ENCODE data around the gene ZFP1. TPM values are rescaled to one million over a fixed set of nuclear protein-coding genes. Genes with fewer than 3 reads are reported as not detected.

The ZFP1 gene
- total and polyA plus RNA-seq, 7 donors: 3.4 to 10.4 (median 6.2) TPM

DNA sequence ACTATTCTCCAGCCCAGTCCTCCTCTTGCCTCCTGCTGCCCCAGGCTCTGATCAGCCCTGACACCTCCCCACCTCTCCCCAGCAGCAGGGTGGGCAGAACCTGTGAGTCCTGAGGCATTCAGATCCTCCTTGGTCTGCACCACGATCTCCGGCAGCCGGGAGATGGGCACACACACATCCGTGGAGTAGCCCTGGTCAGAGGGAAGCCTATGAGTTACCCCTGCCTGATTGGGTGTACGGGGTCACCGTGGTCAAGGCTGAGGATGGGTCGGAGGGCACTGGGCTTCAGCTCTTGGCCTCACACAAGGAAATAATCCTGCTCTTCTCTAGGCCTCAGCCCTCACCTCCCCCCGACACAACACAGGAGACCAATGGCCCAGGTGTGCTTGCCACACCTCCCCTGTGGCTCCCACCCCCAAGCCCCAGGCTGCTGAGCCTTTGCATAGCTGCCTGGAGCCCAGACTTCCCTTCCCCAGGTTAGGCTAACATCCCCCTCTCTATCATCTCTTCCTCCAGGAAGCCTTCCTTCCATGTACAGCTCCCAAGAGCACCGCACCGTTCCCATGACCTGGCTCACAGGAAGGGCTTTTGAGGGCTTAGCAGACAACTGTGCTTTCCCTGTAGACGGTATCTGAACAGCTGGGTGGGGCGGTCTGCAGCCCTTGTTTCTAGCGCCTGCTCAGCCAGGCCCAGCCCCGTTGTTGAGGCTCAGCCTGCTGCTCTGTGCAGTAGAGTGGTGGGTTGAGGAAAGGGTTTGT lies 35.4 kb upstream of the ZFP1 start:
- Histone ChIP-seq H3K4me1 (peaks cover 69% of the 10 kb centered on the region), H3K36me3 (ENCODE audit: insufficient read depth in 1 of 2, low read depth in 1 of 2) (peaks cover 0 to 22% of the 10 kb centered on the region in 2 donors), H3K27ac (no peak overlapping the region), H3K27me3 (ENCODE audit: insufficient read depth in 3 of 3, low read length in 2 of 3) (no peaks in the 10 kb centered on the region), H3K4me3 (no peak overlapping the region), H3K9me3 (no peaks in the 10 kb centered on the region)
- intact Hi-C loops (cut with DNase I): no loop called here
- ATAC-seq (no peak), DNase-seq (no peak)
- 51 to 56% (median 52%) methylated on average over 13 to 14 of the region's 14 CpGs for WGBS, 3 donors
- TF ChIP-seq, protein P1, sequence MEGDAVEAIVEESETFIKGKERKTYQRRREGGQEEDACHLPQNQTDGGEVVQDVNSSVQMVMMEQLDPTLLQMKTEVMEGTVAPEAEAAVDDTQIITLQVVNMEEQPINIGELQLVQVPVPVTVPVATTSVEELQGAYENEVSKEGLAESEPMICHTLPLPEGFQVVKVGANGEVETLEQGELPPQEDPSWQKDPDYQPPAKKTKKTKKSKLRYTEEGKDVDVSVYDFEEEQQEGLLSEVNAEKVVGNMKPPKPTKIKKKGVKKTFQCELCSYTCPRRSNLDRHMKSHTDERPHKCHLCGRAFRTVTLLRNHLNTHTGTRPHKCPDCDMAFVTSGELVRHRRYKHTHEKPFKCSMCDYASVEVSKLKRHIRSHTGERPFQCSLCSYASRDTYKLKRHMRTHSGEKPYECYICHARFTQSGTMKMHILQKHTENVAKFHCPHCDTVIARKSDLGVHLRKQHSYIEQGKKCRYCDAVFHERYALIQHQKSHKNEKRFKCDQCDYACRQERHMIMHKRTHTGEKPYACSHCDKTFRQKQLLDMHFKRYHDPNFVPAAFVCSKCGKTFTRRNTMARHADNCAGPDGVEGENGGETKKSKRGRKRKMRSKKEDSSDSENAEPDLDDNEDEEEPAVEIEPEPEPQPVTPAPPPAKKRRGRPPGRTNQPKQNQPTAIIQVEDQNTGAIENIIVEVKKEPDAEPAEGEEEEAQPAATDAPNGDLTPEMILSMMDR (IDR thresholded peaks at IDR 0.05): no peak

DNA sequence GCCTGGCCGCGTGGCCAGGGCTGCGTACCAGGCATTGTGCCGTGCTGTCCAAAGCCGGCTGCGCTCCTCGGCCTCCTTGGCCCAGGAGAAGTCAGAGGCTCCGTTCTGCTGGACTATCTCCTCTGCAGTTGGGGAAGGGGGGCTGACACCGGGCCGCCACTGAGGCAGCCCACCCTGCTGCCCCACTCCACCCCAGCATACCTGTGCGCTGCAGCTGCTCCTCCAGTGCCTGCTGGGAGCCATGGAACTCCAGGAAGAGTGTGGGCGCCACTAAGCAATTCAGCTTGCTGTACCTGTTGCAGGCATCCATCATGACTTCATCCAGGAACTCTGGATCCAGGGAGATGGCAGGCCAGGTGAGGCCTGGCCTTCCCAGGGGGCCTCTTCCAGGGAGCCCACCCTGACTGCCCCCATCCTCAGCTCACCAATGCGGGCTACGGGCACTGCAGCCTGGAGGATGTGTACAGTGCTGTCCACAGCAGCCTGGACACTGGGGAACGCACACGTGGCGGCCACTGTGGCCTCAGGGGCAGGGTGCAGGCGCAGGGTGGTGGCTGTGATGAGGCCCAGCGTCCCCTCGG lies 34.7 kb upstream of the ZFP1 start:
- Histone ChIP-seq H3K4me1 (peaks cover 62% of the 10 kb centered on the region), H3K27ac (no peak overlapping the region), H3K27me3 (ENCODE audit: insufficient read depth in 3 of 3, low read length in 2 of 3) (no peaks in the 10 kb centered on the region), H3K9me3 (no peaks in the 10 kb centered on the region), H3K4me3 (no peak overlapping the region), H3K36me3 (ENCODE audit: insufficient read depth in 1 of 2, low read depth in 1 of 2) (peaks cover 0 to 22% of the 10 kb centered on the region in 2 donors)
- 81 to 91% (median 85%) methylated on average over 20 of the region's 20 CpGs for whole genome bisulfite sequencing, 3 donors
- DNase-seq (no peak), ATAC-seq (no peak)
- TF ChIP-seq, protein P1 (IDR thresholded peaks at IDR 0.05): no peak
- intact Hi-C loops (cut with DNase I): no loop called here

DNA sequence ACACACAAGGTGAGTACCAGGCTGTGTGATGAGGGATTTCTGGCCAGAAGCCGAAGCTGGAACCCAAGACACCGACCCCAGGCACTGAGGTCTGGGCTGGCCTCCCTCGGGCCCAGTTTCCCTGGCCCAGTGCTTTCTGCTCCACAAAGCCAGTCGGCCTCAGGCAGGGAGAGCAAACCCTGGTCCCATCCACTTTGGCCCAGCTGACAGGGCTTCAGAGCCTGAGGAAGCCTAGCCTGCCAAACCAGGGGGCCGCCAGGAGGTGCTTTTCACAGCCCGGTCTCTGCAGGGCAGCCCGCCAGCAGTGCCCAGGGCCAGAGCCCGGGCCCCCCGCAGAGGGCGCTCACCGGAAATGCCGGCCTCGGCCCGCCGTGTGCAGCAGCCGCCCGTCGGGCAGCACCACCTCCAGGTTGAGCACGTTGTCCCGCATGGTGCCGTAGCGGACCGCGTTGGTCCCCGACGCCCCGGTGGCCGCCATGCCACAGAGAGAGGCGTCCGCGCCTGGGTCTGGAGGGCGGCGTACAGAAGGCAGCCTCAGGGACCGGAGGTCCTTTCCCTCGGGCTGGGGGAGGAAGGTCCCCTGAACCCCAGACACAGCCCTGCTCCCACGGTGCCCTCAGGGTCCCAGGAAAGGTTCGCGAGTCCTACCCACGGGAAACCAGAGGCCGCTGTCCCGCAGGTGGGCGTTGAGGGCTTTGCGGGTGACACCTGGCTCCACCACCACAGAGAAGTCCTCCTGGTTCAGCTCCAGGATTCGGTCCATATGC lies 34.0 kb upstream of the ZFP1 start:
- ATAC-seq (no peak), DNase-seq (no peak)
- Histone ChIP-seq H3K9me3 (no peaks in the 10 kb centered on the region), H3K36me3 (ENCODE audit: insufficient read depth in 1 of 2, low read depth in 1 of 2) (peaks cover 0 to 22% of the 10 kb centered on the region in 2 donors), H3K4me1 (peaks cover 55% of the 10 kb centered on the region), H3K4me3 (no peak overlapping the region), H3K27me3 (ENCODE audit: insufficient read depth in 3 of 3, low read length in 2 of 3) (no peaks in the 10 kb centered on the region), H3K27ac (peak overlapping the region; percentile 84)
- intact Hi-C loops (cut with DNase I): no loop called here
- 83 to 89% (median 83%) methylated on average over 38 to 44 of the region's 44 CpGs for WGBS, 3 donors
- TF ChIP-seq, protein P1 (IDR thresholded peaks at IDR 0.05): no peak

DNA sequence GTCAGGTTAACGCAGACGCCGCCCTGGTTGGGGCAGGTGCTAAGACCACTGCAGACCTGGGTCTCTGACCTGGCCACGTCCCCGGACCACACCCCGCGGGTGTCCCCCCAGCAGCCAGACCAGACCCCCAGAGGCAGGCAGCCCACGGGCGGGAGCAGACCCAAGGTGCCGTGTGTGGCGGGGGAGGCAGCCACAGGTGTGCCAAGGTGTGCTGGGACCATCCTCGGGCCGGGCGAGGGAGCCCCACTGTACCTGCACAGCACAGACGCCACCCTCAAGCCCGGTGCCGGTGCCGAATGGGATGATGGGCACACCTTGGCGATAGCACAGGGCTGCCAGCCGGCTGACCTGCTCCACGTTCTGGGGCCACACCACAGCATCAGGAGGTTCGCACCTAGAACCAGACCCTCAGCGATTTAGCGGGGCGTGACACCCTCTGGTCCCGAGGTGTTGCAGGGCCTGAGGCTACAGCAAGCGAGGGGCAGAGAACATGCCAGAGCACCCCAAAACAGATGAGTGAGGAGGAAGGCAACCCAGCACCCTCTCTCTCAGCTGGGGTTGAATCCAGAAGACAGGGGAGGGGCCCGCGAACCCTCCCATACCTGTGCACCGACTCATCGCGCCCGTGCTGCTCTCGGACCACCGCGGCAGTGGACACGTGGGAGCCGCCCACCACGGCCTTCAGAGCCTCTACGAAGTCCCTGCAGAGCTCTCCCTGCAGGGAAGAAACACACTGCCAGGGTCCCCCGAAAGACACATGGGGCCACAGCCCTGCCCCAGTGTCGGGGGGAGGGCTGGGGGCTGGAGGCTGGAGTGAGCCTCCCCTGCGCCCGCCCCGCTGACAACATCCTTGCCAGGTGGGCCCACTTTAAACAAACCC lies 33.1 kb upstream of the ZFP1 start:
- no peak for DNase-seq
- Histone ChIP-seq H3K27me3 (ENCODE audit: insufficient read depth in 3 of 3, low read length in 2 of 3) (no peaks in the 10 kb centered on the region), H3K27ac (peak overlapping the region; percentile 84), H3K4me3 (peak overlapping the region; percentile 77), H3K4me1 (peaks cover 49% of the 10 kb centered on the region), H3K36me3 (ENCODE audit: insufficient read depth in 1 of 2, low read depth in 1 of 2) (peaks cover 0 to 22% of the 10 kb centered on the region in 2 donors), H3K9me3 (no peaks in the 10 kb centered on the region)
- intact Hi-C loops (cut with DNase I): no loop called here
- ATAC-seq: no peak
- 84 to 89% (median 86%) methylated on average over 44 to 45 of the region's 45 CpGs for WGBS, 3 donors
- TF ChIP-seq, protein P1 (IDR thresholded peaks at IDR 0.05): no peak

Data from psoas muscle (tissue), 8 donors.